Lower leg skin (tissue), 3 donors: ENCODE data around the gene KIF3B.

ENCODE experiments used
- POLR2A ChIP-seq, 2 donors: fragments of 450-650 bp; IDR thresholded peaks; one replicate each; pipeline ENCODE4 v1.6.1; 2016 to 2017; ENCODE audit warnings: antibody characterized with exemption in 2 of 2, mild to moderate bottlenecking in 1 of 2, moderate library complexity in 1 of 2
- TF ChIP-seq, protein P1 (sequence below), 3 donors: fragments of 450-650 bp; IDR thresholded peaks; one replicate each; pipeline ENCODE4 v1.5.1; 2016; ENCODE audit warnings: antibody characterized with exemption in 3 of 3, mild to moderate bottlenecking in 3 of 3, moderate library complexity in 2 of 3

GRCh38 chr20:32292548-32292947, 15.1 kb downstream of the KIF3B start:
- TF ChIP-seq, protein P1, sequence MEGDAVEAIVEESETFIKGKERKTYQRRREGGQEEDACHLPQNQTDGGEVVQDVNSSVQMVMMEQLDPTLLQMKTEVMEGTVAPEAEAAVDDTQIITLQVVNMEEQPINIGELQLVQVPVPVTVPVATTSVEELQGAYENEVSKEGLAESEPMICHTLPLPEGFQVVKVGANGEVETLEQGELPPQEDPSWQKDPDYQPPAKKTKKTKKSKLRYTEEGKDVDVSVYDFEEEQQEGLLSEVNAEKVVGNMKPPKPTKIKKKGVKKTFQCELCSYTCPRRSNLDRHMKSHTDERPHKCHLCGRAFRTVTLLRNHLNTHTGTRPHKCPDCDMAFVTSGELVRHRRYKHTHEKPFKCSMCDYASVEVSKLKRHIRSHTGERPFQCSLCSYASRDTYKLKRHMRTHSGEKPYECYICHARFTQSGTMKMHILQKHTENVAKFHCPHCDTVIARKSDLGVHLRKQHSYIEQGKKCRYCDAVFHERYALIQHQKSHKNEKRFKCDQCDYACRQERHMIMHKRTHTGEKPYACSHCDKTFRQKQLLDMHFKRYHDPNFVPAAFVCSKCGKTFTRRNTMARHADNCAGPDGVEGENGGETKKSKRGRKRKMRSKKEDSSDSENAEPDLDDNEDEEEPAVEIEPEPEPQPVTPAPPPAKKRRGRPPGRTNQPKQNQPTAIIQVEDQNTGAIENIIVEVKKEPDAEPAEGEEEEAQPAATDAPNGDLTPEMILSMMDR (IDR thresholded peaks at IDR 0.05) = no peak
- TF ChIP-seq POLR2A (IDR thresholded peaks at IDR 0.05) = no peak
